Skeletal muscle tissue (tissue), 4 donors: ENCODE data around the gene PKD2. TPM values are rescaled to one million over a fixed set of nuclear protein-coding genes. Genes with fewer than 3 reads are reported as not detected.
A peak's percentile ranks its signal among the peaks of the same experiment; 100 is the strongest.

ENCODE experiments used
- H3K27ac ChIP-seq: one replicate; pipeline ENCODE4 v1.7.0; 2013; ENCODE audit warnings: mild to moderate bottlenecking, low read depth, low read length, inconsistent platforms
- H3K27me3 ChIP-seq, 3 donors: one replicate each; pipeline ENCODE4 v1.7.0; 2013; ENCODE audit warnings: low read length in 3 of 3; ENCODE audit not compliant: control insufficient read depth in 3 of 3, insufficient read depth in 3 of 3
- H3K36me3 ChIP-seq, 3 donors: one replicate each; pipeline ENCODE4 v1.7.0; 2013; ENCODE audit warnings: low read length in 3 of 3; ENCODE audit not compliant: control insufficient read depth in 3 of 3, insufficient read depth in 3 of 3
- H3K4me1 ChIP-seq, 3 donors: one replicate each; pipeline ENCODE4 v1.7.0; 2013; ENCODE audit warnings: low read length in 3 of 3, mild to moderate bottlenecking in 3 of 3; ENCODE audit not compliant: control insufficient read depth in 3 of 3, insufficient read depth in 3 of 3
- H3K4me3 ChIP-seq, 3 donors: one replicate each; pipeline ENCODE4 v1.7.0; 2013; ENCODE audit warnings: low read length in 3 of 3
- H3K9ac ChIP-seq, 3 donors: one replicate each; pipeline ENCODE4 v1.7.0; 2013; ENCODE audit warnings: low read length in 3 of 3, mild to moderate bottlenecking in 3 of 3, moderate library complexity in 2 of 3, low read depth in 1 of 3
- H3K9me3 ChIP-seq, 3 donors: one replicate each; pipeline ENCODE4 v1.7.0; 2013; ENCODE audit warnings: low read length in 3 of 3; ENCODE audit not compliant: control insufficient read depth in 3 of 3
- total RNA-seq: library from RNA; depleted of rRNA; stranded (reverse); fragments of >200 nt; gene quantifications from one replicate; pipeline ENCODE4 v1.2.3, GENCODE V29; 2014
- donor health status: Osteomylitis.

Gene PKD2
- total RNA-seq, 1 donor from 2014 or later = 36.0 TPM

- Histone ChIP-seq H3K27ac (peak overlapping the region; percentile 49), H3K27me3 (no peaks in the 10 kb centered on the region), H3K9ac (peak overlapping the region; percentile 64 to 75 (median 65)), H3K9me3 (no peaks in the 10 kb centered on the region), H3K4me1 (peaks cover 10 to 16% (median 11%) of the 10 kb centered on the region in 3 donors), H3K36me3 (no peaks in the 10 kb centered on the region), H3K4me3 (peak overlapping the region; percentile 79 to 80 (median 79))
Observed at GRCh38 chr4:88008122-88008742, 797 bp downstream of the PKD2 start.

- peak overlapping the region in 1 of 3 donors; percentile 64 for H3K9ac ChIP-seq
- H3K4me3 ChIP-seq = peak overlapping the region; percentile 79 to 80 (median 79)
- no peaks in the 10 kb centered on the region for H3K9me3 ChIP-seq
- H3K27ac ChIP-seq = peak overlapping the region; percentile 49
- no peaks in the 10 kb centered on the region for H3K27me3 ChIP-seq
- H3K4me1 ChIP-seq = peaks cover 10 to 17% (median 11%) of the 10 kb centered on the region in 3 donors
- H3K36me3 ChIP-seq = no peaks in the 10 kb centered on the region
Observed at GRCh38 chr4:88008743-88009171, 1.3 kb downstream of the PKD2 start.

- Histone ChIP-seq H3K27ac (no peak overlapping the region), H3K4me1 (peaks cover 12 to 17% (median 14%) of the 10 kb centered on the region in 3 donors), H3K4me3 (no peak overlapping the region), H3K36me3 (no peaks in the 10 kb centered on the region), H3K9ac (no peak overlapping the region), H3K27me3 (no peaks in the 10 kb centered on the region), H3K9me3 (no peaks in the 10 kb centered on the region)
Observed at GRCh38 chr4:88009871-88010270, 2.4 kb downstream of the PKD2 start.

GRCh38 chr4:88010966-88011365 is 3.5 kb downstream of the PKD2 start:
- Histone ChIP-seq H3K4me3 (no peak overlapping the region), H3K27me3 (no peaks in the 10 kb centered on the region), H3K36me3 (no peaks in the 10 kb centered on the region), H3K9ac (peak overlapping the region in 1 of 3 donors; percentile 10), H3K4me1 (peaks cover 12 to 17% (median 16%) of the 10 kb centered on the region in 3 donors), H3K9me3 (no peaks in the 10 kb centered on the region), H3K27ac (no peak overlapping the region)

GRCh38 chr4:88012647-88013046 is 5.2 kb downstream of the PKD2 start:
- no peak overlapping the region for H3K9ac ChIP-seq
- H3K27ac ChIP-seq = no peak overlapping the region
- H3K9me3 ChIP-seq = no peaks in the 10 kb centered on the region
- H3K4me3 ChIP-seq = no peak overlapping the region
- H3K36me3 ChIP-seq = no peaks in the 10 kb centered on the region
- H3K4me1 ChIP-seq = peaks cover 10 to 12% (median 12%) of the 10 kb centered on the region in 3 donors
- no peaks in the 10 kb centered on the region for H3K27me3 ChIP-seq

GRCh38 chr4:88014386-88014905 is 7.0 kb downstream of the PKD2 start:
- H3K4me1 ChIP-seq = peaks cover 7 to 13% (median 9%) of the 10 kb centered on the region in 3 donors

GRCh38 chr4:88015659-88016295 is 8.3 kb downstream of the PKD2 start:
- H3K27ac ChIP-seq = peak overlapping the region; percentile 5
- H3K36me3 ChIP-seq = no peaks in the 10 kb centered on the region
- no peaks in the 10 kb centered on the region for H3K9me3 ChIP-seq
- no peak overlapping the region for H3K9ac ChIP-seq
- H3K4me3 ChIP-seq = no peak overlapping the region
- H3K27me3 ChIP-seq = no peaks in the 10 kb centered on the region
- H3K4me1 ChIP-seq = peaks cover 6 to 13% (median 7%) of the 10 kb centered on the region in 3 donors

More at GRCh38 chr4:88014386-88014905, 7.0 kb downstream of the PKD2 start:
- Histone ChIP-seq H3K9me3 (no peaks in the 10 kb centered on the region), H3K27ac (no peak overlapping the region), H3K9ac (no peak overlapping the region), H3K27me3 (no peaks in the 10 kb centered on the region), H3K4me3 (no peak overlapping the region), H3K36me3 (no peaks in the 10 kb centered on the region)

- peaks cover 0 to 6% (median 5%) of the 10 kb centered on the region in 3 donors for H3K36me3 ChIP-seq
- peak overlapping the region in 1 of 3 donors; percentile 49 for H3K4me3 ChIP-seq
- no peaks in the 10 kb centered on the region for H3K27me3 ChIP-seq
- H3K9ac ChIP-seq = peak overlapping the region in 1 of 3 donors; percentile 40
- peak overlapping the region; percentile 77 for H3K27ac ChIP-seq
- H3K9me3 ChIP-seq = no peaks in the 10 kb centered on the region
- H3K4me1 ChIP-seq = peaks cover 6 to 13% (median 7%) of the 10 kb centered on the region in 3 donors
Observed at GRCh38 chr4:88017516-88018297, 10.3 kb downstream of the PKD2 start.

GRCh38 chr4:88018466-88018865 is 11.0 kb downstream of the PKD2 start:
- Histone ChIP-seq H3K4me3 (peak overlapping the region in 2 of 3 donors; percentile 12 to 49), H3K27ac (peak overlapping the region; percentile 77), H3K9ac (peak overlapping the region in 1 of 3 donors; percentile 40), H3K9me3 (no peaks in the 10 kb centered on the region), H3K36me3 (peaks cover 0 to 6% (median 5%) of the 10 kb centered on the region in 3 donors), H3K4me1 (peaks cover 6 to 11% (median 7%) of the 10 kb centered on the region in 3 donors), H3K27me3 (no peaks in the 10 kb centered on the region)
